Calu3 (cell line): ENCODE results near the gene PNLIP. TPM values are rescaled to one million over a fixed set of nuclear protein-coding genes. Genes with fewer than 3 reads are reported as not detected.

Source experiments
- BruUV-seq: library from RNA; stranded (reverse); fragments of 400-500 nt; replicated peaks from 2 replicates; lab custom pipeline; 2021; lab: Mats Ljungman, UMichigan
- CTCF ChIA-PET: fragments of 300-600 bp; sonication (Branson Sonifier 250); formaldehyde crosslinking; loops from one replicate; lab custom pipeline; 2022; ENCODE audit warnings: antibody characterized with exemption; lab: Charles Lee
- DNase-seq: peaks from one replicate; pipeline ENCODE4 v3.0.0; 2022
- H3K27ac Mint-ChIP-seq: one replicate; pipeline ENCODE4 v1.8.0; 2022; ENCODE audit warnings: mixed read lengths; ENCODE audit not compliant: unreplicated experiment
- H3K27me3 Mint-ChIP-seq: one replicate; pipeline ENCODE4 v1.8.0; 2022; ENCODE audit warnings: mixed read lengths; ENCODE audit not compliant: unreplicated experiment
- H3K36me3 Mint-ChIP-seq: one replicate; pipeline ENCODE4 v1.8.0; 2022; ENCODE audit warnings: mild to moderate bottlenecking, moderate library complexity, mixed read lengths; ENCODE audit not compliant: insufficient read depth, unreplicated experiment
- H3K4me1 Mint-ChIP-seq: one replicate; pipeline ENCODE4 v1.8.0; 2022; ENCODE audit warnings: mild to moderate bottlenecking, low read depth, mixed read lengths; ENCODE audit not compliant: unreplicated experiment
- H3K4me3 Mint-ChIP-seq: one replicate; pipeline ENCODE4 v1.8.0; 2022; ENCODE audit warnings: mild to moderate bottlenecking, low read depth, moderate library complexity, mixed read lengths; ENCODE audit not compliant: unreplicated experiment
- H3K9me3 Mint-ChIP-seq: one replicate; pipeline ENCODE4 v1.8.0; 2022; ENCODE audit warnings: low read depth, mixed read lengths; ENCODE audit not compliant: unreplicated experiment
- CTCF ChIP-seq: fragments of 200-600 bp; IDR thresholded peaks from one replicate; pipeline ENCODE4 v1.8.0; 2022; ENCODE audit warnings: antibody characterized with exemption; ENCODE audit not compliant: unreplicated experiment
- intact Hi-C: fragments of 100-400 bp; cut with micrococcal nuclease; formaldehyde crosslinking; loops from one replicate; pipeline ENCODE4 v1.10.0; 2022; ENCODE audit not compliant: unreplicated experiment
- total RNA-seq: library from RNA; stranded (reverse); gene quantifications from 2 replicates; pipeline ENCODE4 v1.2.3, GENCODE V29; 2022

The PNLIP gene
- total RNA-seq, 1 experiment from 2014 or later = not detected

DNA sequence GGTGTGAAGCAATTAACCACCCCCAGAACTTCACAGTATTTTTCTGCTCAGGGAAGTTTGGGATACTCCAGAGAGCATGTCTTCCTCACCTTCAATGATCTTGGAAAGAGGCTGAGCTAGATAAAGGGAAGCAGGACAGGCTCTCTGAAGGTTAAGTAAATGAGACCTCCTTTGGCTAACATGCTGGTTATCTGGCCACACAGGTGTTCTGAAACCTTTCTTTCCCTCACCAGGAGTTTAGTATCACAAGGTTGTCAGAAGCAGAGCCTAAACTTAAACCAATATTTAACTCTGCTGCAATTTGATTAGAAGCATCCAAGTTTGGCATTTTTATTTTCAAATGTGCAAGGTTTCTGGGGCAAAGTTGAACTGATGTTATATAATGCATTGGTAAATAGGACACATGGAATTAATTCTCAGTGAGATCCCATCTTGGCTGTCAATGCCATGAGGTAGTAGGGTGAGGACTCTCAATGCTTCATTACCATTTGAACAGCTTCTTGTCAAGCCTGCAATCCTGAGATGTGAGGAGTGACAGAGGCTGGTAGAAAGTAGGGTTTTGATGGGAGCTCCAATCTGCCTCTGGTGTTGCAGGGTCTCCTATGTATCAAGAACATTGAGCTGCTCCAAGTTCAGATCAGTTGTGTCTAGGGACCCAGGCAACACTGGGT, 3.6 kb upstream of the PNLIP start:
- no peaks in the 10 kb centered on the region for H3K4me1 Mint-ChIP-seq
- H3K36me3 Mint-ChIP-seq = no peaks in the 10 kb centered on the region
- no peak for TF ChIP-seq CTCF
- DNase-seq = no peak
- peaks cover 12% of the 10 kb centered on the region for H3K27me3 Mint-ChIP-seq
- CTCF ChIA-PET = no interaction called here
- H3K9me3 Mint-ChIP-seq = peaks cover 11% of the 10 kb centered on the region
- H3K27ac Mint-ChIP-seq = no peak overlapping the region
- intact Hi-C loops = no loop called here
- no peak overlapping the region for H3K4me3 Mint-ChIP-seq
- BruUV-seq = no TSS peak

DNA sequence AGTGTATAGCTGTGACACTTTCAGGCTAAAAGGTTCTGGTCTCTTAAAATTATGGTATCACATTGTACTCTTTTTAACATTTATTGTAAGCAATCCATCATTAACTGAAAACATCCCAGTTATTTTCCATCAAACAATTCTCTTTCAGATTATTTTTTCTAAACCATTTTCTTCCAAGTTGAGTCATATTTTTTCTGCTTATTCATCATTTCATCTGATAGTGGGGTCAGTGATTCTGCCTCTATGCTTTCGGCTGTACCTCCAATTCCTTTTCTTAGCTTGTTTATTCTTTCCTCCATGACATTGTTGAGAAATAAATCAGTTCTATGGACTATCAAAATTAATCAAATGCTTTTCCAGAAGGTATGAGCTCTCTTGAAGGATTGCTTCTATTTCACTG, 609 bp upstream of the PNLIP start:
- CTCF ChIA-PET = no interaction called here
- H3K9me3 Mint-ChIP-seq = peaks cover 4% of the 10 kb centered on the region
- H3K4me3 Mint-ChIP-seq = no peak overlapping the region
- peaks cover 17% of the 10 kb centered on the region for H3K27me3 Mint-ChIP-seq
- intact Hi-C loops = no loop called here
- DNase-seq = no peak
- no TSS peak for BruUV-seq
- no peaks in the 10 kb centered on the region for H3K36me3 Mint-ChIP-seq
- H3K27ac Mint-ChIP-seq = no peak overlapping the region
- no peak for TF ChIP-seq CTCF
- no peaks in the 10 kb centered on the region for H3K4me1 Mint-ChIP-seq

DNA sequence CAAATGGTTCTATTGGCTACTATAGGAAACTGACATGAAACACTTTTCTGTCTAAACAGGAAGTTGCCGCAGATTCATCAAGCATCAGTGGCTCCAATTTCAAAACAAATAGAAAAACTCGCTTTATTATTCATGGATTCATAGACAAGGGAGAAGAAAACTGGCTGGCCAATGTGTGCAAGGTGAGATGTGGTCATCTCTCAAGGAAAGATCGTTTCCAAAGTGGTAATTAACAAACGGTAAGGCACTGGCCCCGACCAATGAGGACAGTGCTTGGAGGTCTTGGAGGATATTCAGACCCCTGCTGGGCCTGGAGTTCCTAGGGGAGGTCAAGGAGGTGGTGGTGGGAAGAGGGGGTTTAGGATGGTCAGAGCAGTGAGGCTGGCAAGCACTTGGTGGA, 2.6 kb downstream of the PNLIP start:
- no TSS peak for BruUV-seq
- DNase-seq = no peak
- CTCF ChIA-PET = interaction anchor here (0.7 kb wide), 1 partner anchor 14 kb away, joined by 5 read pairs; no protein-coding TSS in a partner anchor
- Mint-ChIP-seq H3K9me3 (no peaks in the 10 kb centered on the region), H3K4me3 (no peak overlapping the region), H3K27ac (no peak overlapping the region), H3K27me3 (peaks cover 17% of the 10 kb centered on the region), H3K4me1 (no peaks in the 10 kb centered on the region), H3K36me3 (no peaks in the 10 kb centered on the region)
- no peak for TF ChIP-seq CTCF
- intact Hi-C loops = no loop called here

GRCh38 chr10:116553378-116553980, 7.7 kb downstream of the PNLIP start:
- TF ChIP-seq CTCF = no peak
- no TSS peak for BruUV-seq
- no peaks in the 10 kb centered on the region for H3K4me1 Mint-ChIP-seq

More at GRCh38 chr10:116553378-116553980, 7.7 kb downstream of the PNLIP start:
- H3K27me3 Mint-ChIP-seq = no peaks in the 10 kb centered on the region
- CTCF ChIA-PET = no interaction called here
- H3K36me3 Mint-ChIP-seq = no peaks in the 10 kb centered on the region
- DNase-seq = no peak
- H3K9me3 Mint-ChIP-seq = no peaks in the 10 kb centered on the region
- intact Hi-C loops = no loop called here
- no peak overlapping the region for H3K27ac Mint-ChIP-seq
- no peak overlapping the region for H3K4me3 Mint-ChIP-seq
